Ammon's horn (tissue), 1 donor: ENCODE measurements around the gene HOXA13.
A peak's percentile ranks its signal among the peaks of the same experiment; 100 is the strongest.

Source experiments
- DNase-seq: peaks from one replicate; pipeline ENCODE4 v3.0.0-alpha.2; 2016; ENCODE audit warnings: low spot score

The HOXA13 gene

GRCh38 chr7:27237735-27238334, 37.9 kb upstream of the HOXA13 start:
- no peak for DNase-seq

- DNase-seq, result peak; percentile 25
Observed at GRCh38 chr7:27235387-27236311, 35.8 kb upstream of the HOXA13 start.

- no peak for DNase-seq
Observed at GRCh38 chr7:27229448-27229847, 29.6 kb upstream of the HOXA13 start.

- DNase-seq, result no peak
Observed at GRCh38 chr7:27224983-27225934, 25.4 kb upstream of the HOXA13 start.

GRCh38 chr7:27223941-27224575, 24.2 kb upstream of the HOXA13 start:
- no peak for DNase-seq

GRCh38 chr7:27221201-27221797, 21.4 kb upstream of the HOXA13 start:
- DNase-seq, result no peak

- no peak for DNase-seq
Observed at GRCh38 chr7:27220440-27220955, 20.6 kb upstream of the HOXA13 start.

- no peak for DNase-seq
Observed at GRCh38 chr7:27219821-27220220, 19.9 kb upstream of the HOXA13 start.

GRCh38 chr7:27217951-27218350, 18.1 kb upstream of the HOXA13 start:
- DNase-seq, result no peak

GRCh38 chr7:27215356-27215755, 15.5 kb upstream of the HOXA13 start:
- DNase-seq, result no peak

- DNase-seq, result no peak
Observed at GRCh38 chr7:27214239-27214950, 14.5 kb upstream of the HOXA13 start.

GRCh38 chr7:27213433-27214238, 13.7 kb upstream of the HOXA13 start:
- no peak for DNase-seq

- no peak for DNase-seq
Observed at GRCh38 chr7:27212497-27213432, 12.9 kb upstream of the HOXA13 start.

GRCh38 chr7:27211764-27212204, 11.9 kb upstream of the HOXA13 start:
- DNase-seq, result no peak

GRCh38 chr7:27211084-27211446, 11.2 kb upstream of the HOXA13 start:
- DNase-seq, result no peak

GRCh38 chr7:27210441-27211083, 10.7 kb upstream of the HOXA13 start:
- peak; percentile 42 for DNase-seq

- DNase-seq, result no peak
Observed at GRCh38 chr7:27209933-27210440, 10.1 kb upstream of the HOXA13 start.

- no peak for DNase-seq
Observed at GRCh38 chr7:27208998-27209397, 9.1 kb upstream of the HOXA13 start.
